Endodermal cell (in vitro differentiated cells): ENCODE results near the gene SFXN5. TPM values are rescaled to one million over a fixed set of nuclear protein-coding genes. Genes with fewer than 3 reads are reported as not detected.

Source experiments
- DNase-seq: peaks from one replicate; pipeline ENCODE4 v3.0.0-alpha.2; 2017
- H3K27ac ChIP-seq: 2 replicates; pipeline ENCODE4 v1.5.1; 2013; ENCODE audit warnings: mild to moderate bottlenecking, low read depth, low read length, moderate library complexity
- H3K27me3 ChIP-seq: 2 replicates; pipeline ENCODE4 v1.6.1; 2013; ENCODE audit warnings: mild to moderate bottlenecking, low read length, moderate library complexity; ENCODE audit not compliant: insufficient read depth, control insufficient read depth, poor library complexity, severe bottlenecking
- H3K36me3 ChIP-seq: 2 replicates; pipeline ENCODE4 v1.7.0; 2013; ENCODE audit warnings: mild to moderate bottlenecking, low read length, moderate library complexity; ENCODE audit not compliant: control insufficient read depth, insufficient read depth
- H3K4me1 ChIP-seq: one replicate; pipeline ENCODE4 v1.7.0; 2013; ENCODE audit warnings: low read length; ENCODE audit not compliant: control insufficient read depth, insufficient read depth
- H3K4me3 ChIP-seq: 2 replicates; pipeline ENCODE4 v1.5.1; 2013; ENCODE audit warnings: mild to moderate bottlenecking, low read length, moderate library complexity
- H3K9ac ChIP-seq: 2 replicates; pipeline ENCODE4 v1.6.1; 2013; ENCODE audit warnings: mild to moderate bottlenecking, low read length, moderate library complexity; ENCODE audit not compliant: poor library complexity, severe bottlenecking; ENCODE audit errors: extremely low read depth
- H3K9me3 ChIP-seq: 2 replicates; pipeline ENCODE4 v1.6.1; 2013; ENCODE audit warnings: mild to moderate bottlenecking, low read length, moderate library complexity; ENCODE audit not compliant: control insufficient read depth
- H3K27ac Mint-ChIP-seq: 2 replicates; pipeline ENCODE4 v1.8.0; 2020; ENCODE audit warnings: mixed read lengths
- H3K27me3 Mint-ChIP-seq: 2 replicates; pipeline ENCODE4 v1.8.0; 2021; ENCODE audit warnings: mild to moderate bottlenecking, mixed read lengths; ENCODE audit not compliant: insufficient read depth
- H3K36me3 Mint-ChIP-seq: 2 replicates; pipeline ENCODE4 v1.8.0; 2020; ENCODE audit warnings: low read depth, mixed read lengths
- H3K4me1 Mint-ChIP-seq: 2 replicates; pipeline ENCODE4 v1.8.0; 2020; ENCODE audit warnings: mixed read lengths
- H3K4me3 Mint-ChIP-seq: 2 replicates; pipeline ENCODE4 v1.8.0; 2020; ENCODE audit warnings: mild to moderate bottlenecking, moderate library complexity, mixed read lengths
- H3K9me3 Mint-ChIP-seq: 2 replicates; pipeline ENCODE4 v1.8.0; 2020; ENCODE audit warnings: mild to moderate bottlenecking, mixed read lengths
- CTCF ChIP-seq: fragments of 200-600 bp; sonication (generic); conservative IDR thresholded peaks from 2 replicates; pipeline ENCODE4 v1.5.0; 2021; ENCODE audit warnings: antibody characterized with exemption, mild to moderate bottlenecking
- WGBS, 2 experiments: methylation state at CpG; one replicate each; pipeline versions ENCODE4 v1.1.5 to v1.1.7; 2013; ENCODE audit warnings: missing lambda C conversion rate in 2 of 2, mixed read lengths in 1 of 2; ENCODE audit not compliant: insufficient coverage in 1 of 2, insufficient read length in 1 of 2; 5-methylcytosine and 5-hydroxymethylcytosine counted together
- total RNA-seq, 2 donors: library from RNA; stranded (reverse); fragmentation: NEBNext Ultra II Directional in 1 of 2; extraction: Animal tissue kit (Norgen Biotek cat#: 25700) in 1 of 2; gene quantifications; 2 replicates in 1 of 2; 3 replicates in 1 of 2; pipeline ENCODE4 v1.2.1, GENCODE V29; 2021

SFXN5 gene
- total RNA-seq, 2 donors from 2014 or later: 30.7 to 32.8 TPM

GRCh38 chr2:72934683-72935610 lies 136.6 kb downstream of the SFXN5 start:
- Mint-ChIP-seq H3K36me3 (no peaks in the 10 kb centered on the region), H3K9me3 (no peaks in the 10 kb centered on the region), H3K27ac (no peak overlapping the region), H3K27me3 (peaks cover 50% of the 10 kb centered on the region), H3K4me3 (no peak overlapping the region), H3K4me1 (no peaks in the 10 kb centered on the region)
- Histone ChIP-seq H3K36me3 (no peaks in the 10 kb centered on the region), H3K4me1 (no peaks in the 10 kb centered on the region), H3K9ac (no peak overlapping the region), H3K27ac (no peak overlapping the region), H3K27me3 (peaks cover 41% of the 10 kb centered on the region), H3K4me3 (no peak overlapping the region), H3K9me3 (no peaks in the 10 kb centered on the region)
- peak; percentile 87 for DNase-seq
- peak; percentile 86 for TF ChIP-seq CTCF
- WGBS, 2 experiments: 81% methylated on average over 13 to 14 of the region's 14 CpGs

- Mint-ChIP-seq H3K4me1 (no peaks in the 10 kb centered on the region), H3K27me3 (peaks cover 45% of the 10 kb centered on the region)
- peaks cover 53% of the 10 kb centered on the region for H3K27me3 ChIP-seq
Measured at GRCh38 chr2:72933646-72934151, 137.8 kb downstream of the SFXN5 start.

GRCh38 chr2:72933207-72933606 lies 138.3 kb downstream of the SFXN5 start:
- no peak overlapping the region for H3K27ac ChIP-seq
- no peaks in the 10 kb centered on the region for H3K9me3 ChIP-seq
- DNase-seq: no peak
- no peaks in the 10 kb centered on the region for H3K36me3 ChIP-seq
- H3K9me3 Mint-ChIP-seq: no peaks in the 10 kb centered on the region
- H3K27me3 ChIP-seq: peaks cover 58% of the 10 kb centered on the region
- no peak for TF ChIP-seq CTCF
- no peaks in the 10 kb centered on the region for H3K4me1 ChIP-seq
- H3K4me3 ChIP-seq: no peak overlapping the region
- no peak overlapping the region for H3K27ac Mint-ChIP-seq
- peaks cover 45% of the 10 kb centered on the region for H3K27me3 Mint-ChIP-seq
- no peak overlapping the region for H3K9ac ChIP-seq
- H3K36me3 Mint-ChIP-seq: no peaks in the 10 kb centered on the region
- no peaks in the 10 kb centered on the region for H3K4me1 Mint-ChIP-seq
- 84 to 100% methylated on average over 3 to 5 of the region's 5 CpGs for WGBS, 2 experiments
- H3K4me3 Mint-ChIP-seq: no peak overlapping the region

More at GRCh38 chr2:72933646-72934151, 137.8 kb downstream of the SFXN5 start:
- H3K27ac Mint-ChIP-seq: no peak overlapping the region
- no peak overlapping the region for H3K27ac ChIP-seq
- no peak for TF ChIP-seq CTCF
- no peaks in the 10 kb centered on the region for H3K36me3 Mint-ChIP-seq
- no peak overlapping the region for H3K4me3 ChIP-seq
- no peak for DNase-seq
- H3K36me3 ChIP-seq: no peaks in the 10 kb centered on the region
- H3K9ac ChIP-seq: no peak overlapping the region
- H3K4me1 ChIP-seq: no peaks in the 10 kb centered on the region
- no peaks in the 10 kb centered on the region for H3K9me3 ChIP-seq
- no peaks in the 10 kb centered on the region for H3K9me3 Mint-ChIP-seq
- H3K4me3 Mint-ChIP-seq: no peak overlapping the region
- WGBS, 2 experiments: 92 to 97% methylated on average over 7 to 12 of the region's 12 CpGs
